HG03460 (cell line): ENCODE results near the gene USP40.

Source experiments
- ATAC-seq: cut with Tn5 transposase; IDR thresholded peaks from one replicate; pipeline ENCODE4 v1.9.1; 2021; ENCODE audit not compliant: unreplicated experiment

The USP40 gene

GRCh38 chr2:233498126-233498525 is 68.5 kb downstream of the USP40 start:
- no peak for ATAC-seq

- ATAC-seq: no peak
Observed at GRCh38 chr2:233497692-233498091, 68.9 kb downstream of the USP40 start.

- no peak for ATAC-seq
Observed at GRCh38 chr2:233495503-233496496, 70.8 kb downstream of the USP40 start.

- no peak for ATAC-seq
Observed at GRCh38 chr2:233492751-233493150, 73.8 kb downstream of the USP40 start.

GRCh38 chr2:233492078-233492477 is 74.5 kb downstream of the USP40 start:
- no peak for ATAC-seq

GRCh38 chr2:233491326-233491725 is 75.3 kb downstream of the USP40 start:
- ATAC-seq: no peak

- no peak for ATAC-seq
Observed at GRCh38 chr2:233490831-233491230, 75.8 kb downstream of the USP40 start.

GRCh38 chr2:233489666-233490065 is 76.9 kb downstream of the USP40 start:
- no peak for ATAC-seq

GRCh38 chr2:233489143-233489542 is 77.4 kb downstream of the USP40 start:
- ATAC-seq: no peak

- ATAC-seq: no peak
Observed at GRCh38 chr2:233487748-233488345, 78.7 kb downstream of the USP40 start.

GRCh38 chr2:233486778-233487552 is 79.6 kb downstream of the USP40 start:
- ATAC-seq: no peak

GRCh38 chr2:233486357-233486756 is 80.2 kb downstream of the USP40 start:
- no peak for ATAC-seq

GRCh38 chr2:233485726-233486125 is 80.9 kb downstream of the USP40 start:
- ATAC-seq: no peak

GRCh38 chr2:233482616-233483015 is 84.0 kb downstream of the USP40 start:
- no peak for ATAC-seq

GRCh38 chr2:233481368-233482142 is 85.0 kb downstream of the USP40 start:
- no peak for ATAC-seq

- ATAC-seq: no peak
Observed at GRCh38 chr2:233480490-233481202, 85.9 kb downstream of the USP40 start.

GRCh38 chr2:233479616-233480489 is 86.7 kb downstream of the USP40 start:
- ATAC-seq: no peak

- no peak for ATAC-seq
Observed at GRCh38 chr2:233477548-233478433, 88.8 kb downstream of the USP40 start.
